Stimulated activated CD8-positive, alpha-beta memory T cell treated with anti-CD3 and anti-CD28 coated beads, Interleukin-15, amount 100 ng/mL, for 1 hour (primary cell): ENCODE results near the gene DNAJC7.

ENCODE experiments used
- DNase-seq: peaks from one replicate; pipeline ENCODE4 v3.0.0-alpha.2; 2020; ENCODE audit warnings: low read depth

The DNAJC7 gene

DNA sequence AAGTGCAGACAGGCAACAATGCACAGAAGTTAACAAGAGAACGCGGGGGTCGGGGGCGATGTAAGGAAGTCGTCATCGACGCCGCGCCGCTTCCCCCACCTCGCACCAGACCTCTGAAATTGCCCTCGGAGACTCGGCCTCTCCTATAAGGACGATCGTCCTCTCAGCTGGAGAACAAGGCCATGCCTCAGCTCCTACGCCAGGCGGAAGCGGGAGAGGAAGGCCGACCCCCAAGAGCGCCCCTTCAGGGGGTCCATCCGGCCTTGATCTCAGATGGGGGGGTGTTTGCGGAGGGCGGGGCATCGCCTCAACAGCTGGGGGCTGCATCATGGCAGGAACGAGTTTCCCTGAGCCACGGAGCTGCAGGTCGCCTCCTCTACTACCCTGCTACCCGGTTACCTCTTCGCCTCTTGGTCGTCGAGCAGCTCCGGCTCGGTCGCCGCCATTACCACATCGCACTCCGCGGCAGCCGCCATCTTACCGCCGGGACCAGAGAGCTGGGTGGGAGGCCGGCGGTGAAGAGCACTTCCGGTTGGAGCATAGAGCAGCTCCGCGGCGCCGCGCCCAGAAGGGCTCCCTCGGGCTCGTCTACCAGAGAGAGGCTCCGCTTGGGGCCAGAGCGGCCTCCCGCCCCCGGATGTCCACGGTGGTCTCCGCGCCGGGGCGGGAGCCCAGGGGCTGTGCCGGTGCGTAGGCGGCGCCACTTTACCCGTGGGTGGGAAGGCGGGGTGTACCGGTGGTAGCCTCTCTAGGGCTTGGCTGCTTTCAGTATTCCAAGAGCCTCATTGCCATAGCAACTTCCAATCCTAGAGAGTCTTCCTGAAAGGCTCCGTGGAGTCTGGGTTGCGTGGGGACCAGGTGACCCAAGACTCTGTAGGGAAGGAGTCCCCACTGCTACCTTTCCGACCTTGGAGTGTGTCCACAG is at the start of gene DNAJC7:
DNAJC7 (minus strand) TSS at position 499 of the 925 bp plus-strand sequence; CDS start at position 476, 23 bp downstream.
- DNase-seq: peak; percentile 71

DNA sequence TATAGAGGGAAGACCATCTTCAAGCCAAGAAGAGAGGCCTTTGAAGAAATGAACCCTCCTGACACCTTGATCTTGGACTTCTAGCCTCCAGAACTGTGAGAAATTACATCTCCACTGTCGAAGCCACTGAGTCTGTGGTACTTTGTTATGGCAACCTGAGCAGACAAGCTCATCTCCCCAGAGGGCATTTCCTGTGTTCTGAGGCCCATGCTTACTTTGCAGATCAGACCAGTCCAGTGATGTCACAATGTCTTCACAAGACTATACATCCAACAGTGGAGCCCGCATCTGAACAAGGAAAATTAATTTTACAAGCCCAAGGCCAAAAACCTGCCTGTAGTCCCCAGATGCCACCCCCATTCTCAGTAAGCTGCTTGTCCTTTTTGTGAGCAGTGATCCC is 48.0 kb upstream of the DNAJC7 start:
- DNase-seq: no peak

- no peak for DNase-seq
Measured at GRCh38 chr17:42062681-42063080, 45.4 kb upstream of the DNAJC7 start.

- no peak for DNase-seq
Measured at GRCh38 chr17:42061646-42062487, 44.6 kb upstream of the DNAJC7 start.

GRCh38 chr17:42060231-42060630 is 43.0 kb upstream of the DNAJC7 start:
- no peak for DNase-seq

DNA sequence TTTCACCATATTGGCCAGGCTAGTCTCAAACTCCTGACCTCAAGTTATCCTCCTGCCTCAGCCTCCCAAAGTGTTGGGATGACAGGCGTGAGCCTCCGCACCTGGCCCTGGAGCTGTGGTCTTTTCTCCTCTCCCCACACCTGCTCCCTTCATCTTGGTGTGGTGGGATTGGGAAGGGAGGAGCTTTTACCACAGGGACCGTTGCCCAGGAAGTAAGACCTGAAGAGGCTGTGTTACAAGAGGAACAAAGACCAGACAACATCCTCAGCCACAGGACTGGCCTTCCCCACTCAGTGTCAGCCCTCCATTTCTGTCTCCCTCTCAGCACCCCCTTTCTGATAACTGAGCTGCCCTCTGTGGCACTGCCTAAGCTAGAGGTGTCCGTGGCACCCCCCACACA is 42.6 kb upstream of the DNAJC7 start:
- no peak for DNase-seq

DNA sequence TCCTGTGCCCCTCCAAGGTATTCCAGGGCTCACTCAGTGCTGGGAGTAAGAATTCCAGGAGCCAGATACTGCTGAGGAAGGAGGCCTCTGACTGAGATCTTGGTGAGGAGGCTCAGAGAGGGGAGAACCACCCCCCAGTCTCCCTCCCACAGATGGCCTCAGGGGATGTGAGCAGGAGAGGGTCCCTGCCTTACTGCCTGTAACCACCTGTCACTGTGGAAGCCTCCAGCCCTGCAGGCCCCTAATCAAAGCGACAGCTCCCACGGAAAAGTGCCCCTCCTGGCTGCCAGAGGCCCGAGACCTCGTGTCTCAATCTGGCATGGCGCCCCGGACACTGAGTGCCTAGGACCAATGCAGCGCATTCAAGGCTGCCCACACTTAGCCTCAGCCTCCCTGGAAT is 40.8 kb upstream of the DNAJC7 start:
- DNase-seq: no peak

DNA sequence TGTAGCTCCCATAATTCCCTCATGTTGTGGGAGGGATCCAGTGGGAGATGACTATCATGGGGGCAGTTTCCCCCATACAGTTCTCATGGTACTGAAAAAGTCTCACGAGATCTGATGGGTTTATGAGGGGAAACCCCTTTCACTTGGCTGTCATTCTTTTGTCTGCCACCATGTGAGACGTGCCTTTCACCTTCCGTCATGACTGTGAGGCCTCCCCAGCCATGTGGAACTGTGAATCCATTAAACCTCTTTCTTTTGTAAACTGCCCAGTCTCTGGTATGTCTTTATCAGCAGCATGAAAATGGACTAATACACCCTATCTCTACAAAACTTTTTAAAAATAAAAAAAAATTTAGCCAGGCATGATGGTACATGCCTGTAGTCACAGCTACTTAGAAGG is 39.4 kb upstream of the DNAJC7 start:
- DNase-seq: no peak

DNA sequence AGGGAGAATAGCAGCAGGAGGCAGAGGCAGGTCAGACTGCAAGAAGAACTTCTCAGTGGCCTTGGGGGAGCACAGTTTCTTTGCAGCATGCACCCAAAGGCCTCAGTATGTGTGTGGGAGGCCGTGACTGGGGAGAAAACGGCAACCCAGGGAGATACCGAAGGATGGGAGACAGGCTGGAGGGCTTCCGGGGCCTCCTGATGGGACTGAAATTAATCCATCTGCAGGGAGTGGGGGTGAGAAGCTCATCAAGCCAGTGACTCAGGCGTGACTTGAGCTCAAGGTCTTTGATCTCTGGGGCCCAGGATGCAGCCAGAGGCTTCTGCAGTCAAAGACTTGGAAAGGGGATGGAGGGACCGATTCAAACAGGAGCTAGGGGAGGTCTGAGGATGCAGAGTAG is 38.3 kb upstream of the DNAJC7 start:
- no peak for DNase-seq

DNA sequence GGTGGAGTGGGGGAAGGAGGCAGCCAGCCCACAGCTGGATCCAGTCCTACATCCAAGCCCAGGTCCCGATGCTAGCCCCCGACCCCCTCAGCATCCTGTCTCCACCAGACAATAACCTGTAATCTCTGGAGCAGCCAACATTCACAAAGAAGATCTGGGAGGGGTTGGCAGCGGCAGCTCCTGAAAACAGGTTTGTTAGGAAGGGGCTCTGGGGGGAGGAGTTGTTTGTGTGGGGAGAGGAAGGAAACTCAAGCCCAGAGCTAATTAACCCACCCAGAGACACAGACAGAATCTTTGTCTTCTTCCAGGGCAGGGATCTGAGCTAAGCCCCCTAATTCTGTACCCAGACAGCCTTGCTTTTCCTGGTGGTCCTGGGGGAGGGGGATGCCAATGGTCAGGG is 37.8 kb upstream of the DNAJC7 start:
- no peak for DNase-seq

- no peak for DNase-seq
Measured at GRCh38 chr17:42053731-42054500, 36.7 kb upstream of the DNAJC7 start.

- no peak for DNase-seq
Measured at GRCh38 chr17:42052346-42052877, 35.2 kb upstream of the DNAJC7 start.

- no peak for DNase-seq
Measured at GRCh38 chr17:42051645-42052044, 34.4 kb upstream of the DNAJC7 start.

- no peak for DNase-seq
Measured at GRCh38 chr17:42051013-42051400, 33.8 kb upstream of the DNAJC7 start.

- DNase-seq: no peak
Measured at GRCh38 chr17:42050393-42051012, 33.3 kb upstream of the DNAJC7 start, which contains the start of gene C17orf113. Gene C17orf113, minus strand, starts transcription at chr17:42050601. Its CDS starts 7,225 bp downstream, at chr17:42043376.

DNA sequence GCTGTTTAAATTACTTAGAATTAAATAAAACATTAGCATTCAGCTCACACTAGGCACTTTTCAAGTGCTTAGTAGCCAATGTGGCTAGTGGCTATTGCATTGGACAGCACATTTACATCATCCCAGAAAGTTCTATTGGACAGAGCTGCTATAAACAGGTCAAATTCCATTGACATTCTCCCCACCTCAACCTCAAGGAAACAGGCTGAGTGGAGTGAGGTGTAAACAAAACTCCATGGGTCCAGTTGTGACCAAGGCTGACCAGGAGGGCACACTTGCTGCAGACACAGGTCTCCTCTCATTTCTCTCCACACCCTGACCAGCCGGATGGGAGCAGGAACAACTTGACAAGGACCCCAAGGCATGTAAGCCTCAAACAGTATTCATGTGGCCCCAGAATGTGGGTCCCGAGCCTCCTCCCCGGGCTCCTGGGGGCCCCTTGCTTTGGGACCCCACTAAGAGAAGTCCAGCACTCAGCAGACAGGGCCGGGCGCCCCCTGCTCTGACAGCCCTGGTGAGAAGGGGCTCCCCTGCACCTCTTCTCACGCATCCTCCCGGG is 32.7 kb upstream of the DNAJC7 start:
- no peak for DNase-seq

- DNase-seq: no peak
Measured at GRCh38 chr17:42047343-42047742, 30.1 kb upstream of the DNAJC7 start.

DNA sequence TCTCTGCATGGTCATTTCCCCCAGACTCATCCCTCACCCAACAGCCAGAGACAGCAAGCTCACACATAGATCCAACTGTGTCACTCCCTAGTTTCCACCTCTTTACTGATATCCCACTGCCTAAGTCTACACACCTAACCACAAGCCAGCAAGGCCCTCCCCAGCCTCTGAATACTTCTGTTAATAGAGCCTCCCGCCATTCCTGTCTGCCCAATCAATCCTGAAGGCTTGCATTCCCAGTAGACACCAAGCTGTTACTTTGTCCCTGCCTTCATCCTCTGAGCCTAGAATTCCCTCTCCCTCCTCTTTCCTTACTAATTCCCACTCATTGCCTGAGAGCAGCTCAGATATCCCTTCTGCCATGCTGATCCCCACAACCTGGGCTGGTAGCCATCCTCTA is 28.5 kb upstream of the DNAJC7 start:
- no peak for DNase-seq

DNA sequence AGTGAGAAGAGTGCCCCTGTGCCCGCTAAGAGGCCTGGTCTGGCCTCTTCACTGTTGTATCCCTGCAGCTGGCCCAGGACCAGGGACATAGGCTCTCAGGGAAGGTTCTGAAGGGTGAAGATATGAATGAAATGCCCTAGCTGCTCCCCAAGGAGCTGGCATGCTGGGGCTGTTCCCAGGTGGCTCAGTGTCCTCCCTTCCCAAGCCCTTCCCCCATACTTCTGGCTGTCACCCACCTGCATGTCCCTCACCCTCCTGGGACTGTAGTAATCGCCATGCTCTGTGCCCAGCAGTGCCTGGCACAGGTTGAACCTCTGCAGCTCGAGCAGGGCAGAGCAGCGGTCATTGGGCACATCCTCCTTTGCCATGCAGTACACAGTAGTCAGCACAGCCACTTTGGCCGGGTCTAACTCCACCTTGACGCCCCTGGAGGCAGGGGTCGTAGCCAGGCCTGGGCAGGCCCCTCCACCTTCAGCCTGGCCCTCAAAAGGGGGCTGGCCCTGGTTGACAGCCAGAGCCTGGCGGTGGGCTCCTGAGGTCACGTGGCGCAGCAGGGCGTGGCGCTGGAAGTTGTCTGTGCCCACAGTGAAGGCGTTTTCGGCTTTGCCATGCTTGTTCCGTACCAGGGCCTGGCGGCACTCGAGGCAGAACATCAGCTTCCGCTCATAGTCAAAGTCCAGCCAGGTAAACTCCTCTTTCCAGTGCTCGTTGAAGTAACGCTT is 25.5 kb upstream of the DNAJC7 start:
- no peak for DNase-seq

GRCh38 chr17:42041619-42042018 is 24.4 kb upstream of the DNAJC7 start:
- DNase-seq: no peak
